Fibroblast of lung (primary cell): Measurements from ENCODE around the gene FUT4.

Source experiments
- EZH2 ChIP-seq: IDR thresholded peaks from 2 replicates; pipeline ENCODE4 v1.5.1; 2012; ENCODE audit warnings: low read length, control low read depth, mild to moderate bottlenecking; ENCODE audit errors: missing control alignments
- TF ChIP-seq, protein P1 (sequence below), 2 donors: IDR thresholded peaks in 1 of 2; conservative IDR thresholded peaks in 1 of 2; 1 replicate in 1 of 2; 2 replicates in 1 of 2; pipeline ENCODE4 v1.5.1; 2011 to 2012; ENCODE audit warnings: low read length in 2 of 2, control low read depth in 1 of 2, inconsistent platforms in 1 of 2, low read depth in 1 of 2, mild to moderate bottlenecking in 1 of 2

GRCh38 chr11:94546162-94546470, 2.4 kb downstream of the FUT4 start:
- TF ChIP-seq, protein P1, sequence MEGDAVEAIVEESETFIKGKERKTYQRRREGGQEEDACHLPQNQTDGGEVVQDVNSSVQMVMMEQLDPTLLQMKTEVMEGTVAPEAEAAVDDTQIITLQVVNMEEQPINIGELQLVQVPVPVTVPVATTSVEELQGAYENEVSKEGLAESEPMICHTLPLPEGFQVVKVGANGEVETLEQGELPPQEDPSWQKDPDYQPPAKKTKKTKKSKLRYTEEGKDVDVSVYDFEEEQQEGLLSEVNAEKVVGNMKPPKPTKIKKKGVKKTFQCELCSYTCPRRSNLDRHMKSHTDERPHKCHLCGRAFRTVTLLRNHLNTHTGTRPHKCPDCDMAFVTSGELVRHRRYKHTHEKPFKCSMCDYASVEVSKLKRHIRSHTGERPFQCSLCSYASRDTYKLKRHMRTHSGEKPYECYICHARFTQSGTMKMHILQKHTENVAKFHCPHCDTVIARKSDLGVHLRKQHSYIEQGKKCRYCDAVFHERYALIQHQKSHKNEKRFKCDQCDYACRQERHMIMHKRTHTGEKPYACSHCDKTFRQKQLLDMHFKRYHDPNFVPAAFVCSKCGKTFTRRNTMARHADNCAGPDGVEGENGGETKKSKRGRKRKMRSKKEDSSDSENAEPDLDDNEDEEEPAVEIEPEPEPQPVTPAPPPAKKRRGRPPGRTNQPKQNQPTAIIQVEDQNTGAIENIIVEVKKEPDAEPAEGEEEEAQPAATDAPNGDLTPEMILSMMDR (conservative IDR thresholded peaks at IDR 0.05 in 1 of 2, IDR thresholded peaks at IDR 0.05 in 1 of 2; ENCODE audit: low read depth in 1 of 2, low read length in 2 of 2): no peak
- TF ChIP-seq EZH2: no peak
